ENCODE measurements around the gene PRAME. TPM values are rescaled to one million over a fixed set of nuclear protein-coding genes. Genes with fewer than 3 reads are reported as not detected.

PRAME gene
- total RNA-seq, 4 donors from 2014 or later = 0.16 to 0.41 TPM; not detected in 2

DNA sequence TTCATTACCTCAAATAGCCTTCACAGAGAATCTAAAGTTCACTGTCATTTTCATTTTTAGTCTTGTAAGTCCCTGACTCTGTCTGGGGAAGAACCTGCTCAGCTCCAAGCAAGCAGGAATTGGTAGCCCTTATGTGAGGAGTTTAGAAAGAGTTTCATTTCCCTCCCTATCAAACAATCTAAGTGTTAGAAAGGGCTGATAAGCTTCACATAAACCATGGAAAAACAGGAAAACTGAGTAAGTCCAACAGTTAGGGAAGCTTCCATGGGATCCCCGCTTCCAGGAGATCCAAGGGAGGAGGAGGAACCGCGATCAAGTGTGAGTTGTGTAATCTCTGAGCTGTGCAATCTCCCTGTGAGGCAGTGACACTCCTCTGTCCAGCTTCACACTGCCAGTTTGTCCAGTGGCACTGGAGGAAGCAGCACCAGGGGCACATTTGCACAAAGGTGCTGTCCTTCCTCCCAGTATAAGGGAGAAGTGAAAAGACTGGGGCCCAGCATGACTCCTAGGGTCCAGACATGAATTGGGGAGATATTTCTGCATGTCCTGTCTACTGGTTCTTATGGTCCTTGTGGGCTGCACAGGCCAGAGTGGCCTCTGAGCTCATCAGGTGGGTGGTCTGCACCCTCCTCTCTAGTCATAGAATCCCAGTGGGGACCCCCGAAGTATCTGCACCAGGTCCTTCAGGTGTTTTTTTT is 4.3 kb downstream of the PRAME start:
- H3K27ac ChIP-seq = no peak overlapping the region
- intact Hi-C loops (cut with DNase I; ENCODE audit: low total_unique reads) = no loop called here
- 85 to 100% methylated on average over 1 to 4 of the region's 4 CpGs for WGBS, 2 donors (ENCODE audit: low coverage in 1 of 2)

DNA sequence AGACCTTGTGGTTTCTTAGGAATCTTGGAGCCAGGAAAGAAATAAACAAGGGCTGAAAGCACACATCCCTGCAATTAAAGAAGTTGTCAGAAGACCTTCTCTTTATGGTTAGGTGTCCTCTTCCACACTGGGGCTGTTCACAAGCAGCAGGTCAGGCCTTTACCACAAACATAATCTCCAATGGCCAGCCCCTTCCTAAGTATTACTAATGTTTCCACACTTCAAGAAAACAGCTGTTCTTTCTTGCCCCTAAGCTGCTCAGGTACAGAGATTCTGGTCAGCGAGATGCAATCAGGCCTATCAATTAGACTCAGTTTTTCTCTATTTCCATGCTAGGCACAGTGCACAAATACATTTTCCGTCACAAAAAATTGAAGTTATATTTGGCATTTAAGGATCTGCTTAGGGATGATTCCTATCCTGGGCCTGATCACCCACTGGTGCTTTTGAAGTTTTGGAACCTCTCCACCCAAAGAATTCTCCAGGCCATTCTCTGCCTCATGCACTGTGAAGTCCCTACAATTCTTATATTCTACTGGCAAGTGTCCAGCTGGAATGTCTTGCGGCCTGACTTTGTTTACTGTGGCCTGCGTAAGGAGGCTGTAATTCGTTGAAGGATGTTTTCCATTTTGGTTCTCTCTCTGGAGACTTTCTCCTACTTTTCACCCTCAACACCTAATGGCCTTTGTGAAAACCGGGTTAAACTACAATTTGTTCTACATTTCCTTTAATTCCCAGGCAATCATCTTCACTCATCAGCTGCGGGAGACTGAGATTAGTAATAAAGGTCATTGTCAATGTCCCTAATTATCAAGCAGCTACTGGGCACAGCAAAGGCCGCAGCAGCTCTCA is 5.1 kb downstream of the PRAME start:
- H3K4me3 ChIP-seq = no peak overlapping the region
- WGBS, 2 donors (ENCODE audit: low coverage in 1 of 2) = 52 to 74% methylated on average over 3 to 8 of the region's 8 CpGs
- intact Hi-C loops (cut with DNase I; ENCODE audit: low total_unique reads) (no loop called here), in situ Hi-C loops (cut with MboI; ENCODE audit: low pct_ligation_motif_present in 1 of 4, low pct_unique_long_range_greater_than_20kb in 1 of 4, low sequenced_read_pairs in 3 of 4) (no loop called here)
- no peaks in the 10 kb centered on the region for H3K27me3 ChIP-seq
- H3K9me3 ChIP-seq = no peaks in the 10 kb centered on the region
- no peaks in the 10 kb centered on the region for H3K36me3 ChIP-seq
- H3K4me1 ChIP-seq = no peaks in the 10 kb centered on the region
- TF ChIP-seq POLR2A (IDR thresholded peaks at IDR 0.05) = no peak
- no peak for TF ChIP-seq POLR2AphosphoS5 (IDR thresholded peaks at IDR 0.05)
- TF ChIP-seq, protein P1, sequence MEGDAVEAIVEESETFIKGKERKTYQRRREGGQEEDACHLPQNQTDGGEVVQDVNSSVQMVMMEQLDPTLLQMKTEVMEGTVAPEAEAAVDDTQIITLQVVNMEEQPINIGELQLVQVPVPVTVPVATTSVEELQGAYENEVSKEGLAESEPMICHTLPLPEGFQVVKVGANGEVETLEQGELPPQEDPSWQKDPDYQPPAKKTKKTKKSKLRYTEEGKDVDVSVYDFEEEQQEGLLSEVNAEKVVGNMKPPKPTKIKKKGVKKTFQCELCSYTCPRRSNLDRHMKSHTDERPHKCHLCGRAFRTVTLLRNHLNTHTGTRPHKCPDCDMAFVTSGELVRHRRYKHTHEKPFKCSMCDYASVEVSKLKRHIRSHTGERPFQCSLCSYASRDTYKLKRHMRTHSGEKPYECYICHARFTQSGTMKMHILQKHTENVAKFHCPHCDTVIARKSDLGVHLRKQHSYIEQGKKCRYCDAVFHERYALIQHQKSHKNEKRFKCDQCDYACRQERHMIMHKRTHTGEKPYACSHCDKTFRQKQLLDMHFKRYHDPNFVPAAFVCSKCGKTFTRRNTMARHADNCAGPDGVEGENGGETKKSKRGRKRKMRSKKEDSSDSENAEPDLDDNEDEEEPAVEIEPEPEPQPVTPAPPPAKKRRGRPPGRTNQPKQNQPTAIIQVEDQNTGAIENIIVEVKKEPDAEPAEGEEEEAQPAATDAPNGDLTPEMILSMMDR (IDR thresholded peaks at IDR 0.05) = no peak
- TF ChIP-seq EP300 (IDR thresholded peaks at IDR 0.05; ENCODE audit: low read depth) = no peak
- DNase-seq = no peak
- H3K27ac ChIP-seq = no peak overlapping the region

More for the DNA sequence above, 4.3 kb downstream of the PRAME start:
- TF ChIP-seq POLR2A (IDR thresholded peaks at IDR 0.05) = no peak
- TF ChIP-seq, protein P1 (IDR thresholded peaks at IDR 0.05) = no peak
- TF ChIP-seq EP300 (IDR thresholded peaks at IDR 0.05; ENCODE audit: low read depth) = no peak
- TF ChIP-seq POLR2AphosphoS5 (IDR thresholded peaks at IDR 0.05) = no peak
- in situ Hi-C loops (cut with MboI; ENCODE audit: low pct_ligation_motif_present in 1 of 4, low pct_unique_long_range_greater_than_20kb in 1 of 4, low sequenced_read_pairs in 3 of 4) = no loop called here
- Histone ChIP-seq H3K4me1 (no peaks in the 10 kb centered on the region), H3K9me3 (no peaks in the 10 kb centered on the region), H3K4me3 (no peak overlapping the region), H3K36me3 (no peaks in the 10 kb centered on the region), H3K27me3 (no peaks in the 10 kb centered on the region)
- no peak for DNase-seq

DNA sequence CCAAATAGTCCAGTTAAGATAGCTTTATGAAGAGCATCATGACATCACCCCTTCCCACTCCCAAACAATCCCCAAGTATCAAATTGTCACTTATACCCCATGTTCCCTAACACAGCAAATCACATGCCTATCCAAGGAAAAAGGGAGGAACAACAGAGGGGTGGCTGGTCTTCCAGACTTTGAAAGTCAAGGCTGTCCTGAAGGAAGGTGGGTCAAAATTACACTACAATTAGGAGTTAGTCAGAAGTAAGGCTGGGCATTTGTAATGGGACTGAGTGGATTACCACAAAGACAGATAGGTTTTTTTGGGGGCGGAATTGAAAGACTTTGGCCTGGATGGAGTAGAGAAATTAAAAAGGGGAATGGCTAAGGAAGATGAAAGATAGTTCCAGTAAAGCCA is 5.9 kb downstream of the PRAME start:
- intact Hi-C loops (cut with DNase I; ENCODE audit: low total_unique reads) = no loop called here
- in situ Hi-C loops (cut with MboI; ENCODE audit: low pct_ligation_motif_present in 1 of 4, low pct_unique_long_range_greater_than_20kb in 1 of 4, low sequenced_read_pairs in 3 of 4) = no loop called here
- H3K9me3 ChIP-seq = no peaks in the 10 kb centered on the region
- no peak overlapping the region for H3K4me3 ChIP-seq
- H3K27ac ChIP-seq = no peak overlapping the region
- no peak for TF ChIP-seq POLR2A (IDR thresholded peaks at IDR 0.05)
- TF ChIP-seq POLR2AphosphoS5 (IDR thresholded peaks at IDR 0.05) = no peak
- TF ChIP-seq, protein P1 (IDR thresholded peaks at IDR 0.05) = no peak
- no peak for TF ChIP-seq EP300 (IDR thresholded peaks at IDR 0.05; ENCODE audit: low read depth)
- no peaks in the 10 kb centered on the region for H3K36me3 ChIP-seq
- WGBS, 2 donors (ENCODE audit: low coverage in 1 of 2) = 96% methylated on average over 1 of the region's 1 CpG; no CpG with 5 or more reads in 1 of the 2 donors
- no peaks in the 10 kb centered on the region for H3K27me3 ChIP-seq
- H3K4me1 ChIP-seq = no peaks in the 10 kb centered on the region
- DNase-seq = no peak

DNA sequence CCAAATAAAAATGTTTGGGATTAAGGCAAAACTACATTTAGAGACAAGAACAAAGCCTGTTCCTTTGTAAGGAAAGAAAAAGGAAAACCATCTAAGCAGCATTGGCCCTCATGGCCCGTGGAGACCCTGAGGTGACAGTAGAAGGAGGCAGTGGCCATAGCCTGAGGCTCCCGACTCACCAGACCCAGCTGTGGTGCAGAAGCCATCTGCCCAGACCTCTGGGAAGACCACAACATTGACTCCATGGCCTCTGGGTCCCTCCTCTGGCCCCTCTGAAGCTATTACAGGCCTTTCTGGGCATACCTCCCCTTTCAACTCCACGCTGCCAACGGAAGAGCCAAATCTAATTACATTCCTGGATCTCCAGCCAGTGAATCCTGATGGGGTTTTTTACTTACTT is 6.4 kb downstream of the PRAME start:
- Histone ChIP-seq H3K4me3 (no peak overlapping the region), H3K36me3 (no peaks in the 10 kb centered on the region), H3K9me3 (no peaks in the 10 kb centered on the region), H3K27ac (no peak overlapping the region), H3K4me1 (no peaks in the 10 kb centered on the region), H3K27me3 (no peaks in the 10 kb centered on the region)
- in situ Hi-C loops (cut with MboI; ENCODE audit: low pct_ligation_motif_present in 1 of 4, low pct_unique_long_range_greater_than_20kb in 1 of 4, low sequenced_read_pairs in 3 of 4) = no loop called here
- TF ChIP-seq POLR2A (IDR thresholded peaks at IDR 0.05) = no peak
- no peak for TF ChIP-seq POLR2AphosphoS5 (IDR thresholded peaks at IDR 0.05)
- TF ChIP-seq, protein P1 (IDR thresholded peaks at IDR 0.05) = no peak
- TF ChIP-seq EP300 (IDR thresholded peaks at IDR 0.05; ENCODE audit: low read depth) = no peak
- no peak for DNase-seq
- WGBS, 2 donors (ENCODE audit: low coverage in 1 of 2) = 72 to 81% methylated on average over 2 to 4 of the region's 4 CpGs
- intact Hi-C loops (cut with DNase I; ENCODE audit: low total_unique reads) = no loop called here
